ENCODE results near the gene CFLAR. TPM values are rescaled to one million over a fixed set of nuclear protein-coding genes. Genes with fewer than 3 reads are reported as not detected.

The CFLAR gene
- polyA plus RNA-seq, 1 of the 3 experiments (the other 2 are of a cell fraction) = 23.7 TPM

- WGBS (ENCODE audit: low lambda C conversion rate) = 41% methylated on average over 36 of the region's 48 CpGs
- Histone ChIP-seq H3K36me3 (replicated peaks in 1 of 2; ENCODE audit: control insufficient read depth in 1 of 2, insufficient read depth in 2 of 2, low read length in 1 of 2) (peaks cover 0 to 2% of the 10 kb centered on the region in 2 experiments), H3K9me2 (no peaks in the 10 kb centered on the region), H3K4me3 (ENCODE audit: low read depth in 2 of 2, low read length in 1 of 2) (peak overlapping the region; percentile 52 to 86), H3K9ac (peak overlapping the region; percentile 69), H3K9me3 (no peaks in the 10 kb centered on the region), H4K20me1 (ENCODE audit: insufficient read depth) (no peaks in the 10 kb centered on the region), H3K79me2 (ENCODE audit: insufficient read depth) (peaks cover 84% of the 10 kb centered on the region), H2AFZ (ENCODE audit: low read depth) (peak overlapping the region; percentile 72; the same call in 1 of the 2 replicates), H3K27ac (ENCODE audit: low read depth in 2 of 2, low read length in 1 of 2) (peak overlapping the region; percentile 40 to 92; a peak in 3 of 4 replicates), H3K4me2 (peak overlapping the region; percentile 97), H3K27me3 (ENCODE audit: insufficient read depth) (no peaks in the 10 kb centered on the region), H3K4me1 (ENCODE audit: control insufficient read depth in 1 of 2, insufficient read depth in 2 of 2, low read depth in 1 of 2, low read length in 1 of 2) (peaks cover 0 to 19% of the 10 kb centered on the region in 2 experiments; a peak in 3 of 4 replicates), H3F3A (replicated peaks; ENCODE audit: insufficient read depth) (peaks cover 9% of the 10 kb centered on the region)
- ChIA-PET POLR2A (no interaction called here), CTCF (interaction anchor here (0.8 to 2.7 kb wide), 6 partner anchors 8 to 155 kb away, joined by 3 to 16 read pairs (median 4); partner anchors contain the start of gene ORC2)
- DNase-seq = peak; percentile 49
- TF ChIP-seq RFX5 (IDR thresholded peaks at IDR 0.05; ENCODE audit: low read length) (no peak), EP300 (IDR thresholded peaks at IDR 0.05; ENCODE audit: borderline replicate concordance in 1 of 2, low read depth in 1 of 2, low read length in 1 of 2) (no peak), GABPA (IDR thresholded peaks at IDR 0.05; ENCODE audit: low read depth) (no peak), SMC3 (IDR thresholded peaks at IDR 0.05; ENCODE audit: low read depth, low read length) (peak; percentile 17; the same call in 1 of the 2 replicates), ZBTB33 (IDR thresholded peaks at IDR 0.05; ENCODE audit: borderline replicate concordance, low read depth) (no peak), RXRA (IDR thresholded peaks at IDR 0.05; ENCODE audit: borderline replicate concordance, low read depth) (no peak), EZH2phosphoT487 (IDR thresholded peaks at IDR 0.05; ENCODE audit: borderline replicate concordance, low read depth) (no peak), JUND (IDR thresholded peaks at IDR 0.05) (no peak), FOXM1 (IDR thresholded peaks at IDR 0.05; ENCODE audit: low read depth) (no peak), RAD21 (IDR thresholded peaks at IDR 0.05; ENCODE audit: low read length) (peak; percentile 30), MXI1 (IDR thresholded peaks at IDR 0.05; ENCODE audit: low read depth, low read length) (no peak), FOXJ3 (CRISPR knock-in tag; IDR thresholded peaks at IDR 0.05) (no peak), RCOR1 (IDR thresholded peaks at IDR 0.05; ENCODE audit: low read length) (no peak), NRF1 (IDR thresholded peaks at IDR 0.05; ENCODE audit: low read depth, low read length) (no peak), ELF1 (IDR thresholded peaks at IDR 0.05) (no peak), PBX3 (IDR thresholded peaks at IDR 0.05) (peak; percentile 50), NFIC (IDR thresholded peaks at IDR 0.05; ENCODE audit: borderline replicate concordance) (peak; percentile 43; the same call in 1 of the 2 replicates), CTCF (IDR thresholded peaks at IDR 0.05) (peak; percentile 53), MEF2A (IDR thresholded peaks at IDR 0.05; ENCODE audit: borderline replicate concordance, low read depth) (no peak), REST (IDR thresholded peaks at IDR 0.05; ENCODE audit: low read depth, low read length) (no peak), FOSL2 (IDR thresholded peaks at IDR 0.05; ENCODE audit: borderline replicate concordance, low read depth) (no peak), SIN3A (IDR thresholded peaks at IDR 0.05; ENCODE audit: borderline replicate concordance, low read depth, low read length) (0 out of 2 replicates have a peak, but pooled peaks have one; percentile 51), TAF1 (IDR thresholded peaks at IDR 0.05; ENCODE audit: borderline replicate concordance, low read depth, low read length) (no peak), GATA2 (CRISPR knock-in tag; IDR thresholded peaks at IDR 0.05) (no peak), POLR2AphosphoS5 (IDR thresholded peaks at IDR 0.05; ENCODE audit: low read depth, low read length) (no peak)
These were observed 2.4 kb downstream of the CFLAR start for GRCh38 chr2:201118121-201118960.

Data from SK-N-SH (cell line).